Lung (tissue), 12 donors: Measurements from ENCODE around the gene TFDP1. TPM values are rescaled to one million over a fixed set of nuclear protein-coding genes. Genes with fewer than 3 reads are reported as not detected.

ENCODE experiments used
- ATAC-seq: fragments of 200-7000 bp; cut with Tn5 transposase; one replicate; pipeline ENCODE4 v1.9.1; 2020; ENCODE audit warnings: moderate number of reproducible peaks; ENCODE audit not compliant: insufficient read depth, low FRiP score
- DNase-seq, 3 donors: peaks; one replicate each; pipeline ENCODE4 v3.0.0-alpha.2; 2013 to 2017
- H3K27ac ChIP-seq, 2 donors: one replicate each; pipeline ENCODE4 v1.5.1; 2013; ENCODE audit warnings: mild to moderate bottlenecking in 2 of 2, moderate library complexity in 2 of 2, control low read depth in 1 of 2, inconsistent platforms in 1 of 2, low read depth in 1 of 2, low read length in 1 of 2
- H3K27me3 ChIP-seq, 3 donors: one replicate each; pipeline ENCODE4 v1.5.1; 2013; ENCODE audit warnings: low read length in 2 of 3; ENCODE audit not compliant: control insufficient read depth in 3 of 3, insufficient read depth in 3 of 3
- H3K36me3 ChIP-seq, 4 donors: one replicate each; pipeline ENCODE4 v1.5.1; 2013; ENCODE audit warnings: low read length in 4 of 4, mild to moderate bottlenecking in 1 of 4, moderate library complexity in 1 of 4; ENCODE audit not compliant: control insufficient read depth in 4 of 4, insufficient read depth in 4 of 4
- H3K4me1 ChIP-seq, 5 donors: one replicate each; pipeline ENCODE4 v1.5.1; 2013; ENCODE audit warnings: low read length in 5 of 5, mild to moderate bottlenecking in 2 of 5, moderate library complexity in 1 of 5; ENCODE audit not compliant: control insufficient read depth in 5 of 5, insufficient read depth in 5 of 5
- H3K4me3 ChIP-seq: one replicate; pipeline ENCODE4 v1.5.1; 2013; ENCODE audit warnings: mild to moderate bottlenecking, control low read depth, moderate library complexity
- H3K9ac ChIP-seq, 2 donors: one replicate each; pipeline ENCODE4 v1.5.1; 2013; ENCODE audit warnings: low read length in 2 of 2, control low read depth in 1 of 2; ENCODE audit not compliant: insufficient read depth in 1 of 2
- H3K9me3 ChIP-seq, 4 donors: one replicate each; pipeline ENCODE4 v1.5.1; 2013; ENCODE audit warnings: low read length in 3 of 4, mild to moderate bottlenecking in 1 of 4, moderate library complexity in 1 of 4; ENCODE audit not compliant: control insufficient read depth in 4 of 4, insufficient read depth in 3 of 4
- CTCF ChIP-seq: IDR thresholded peaks from 2 replicates; pipeline ENCODE4 v1.5.1; 2012; ENCODE audit warnings: mild to moderate bottlenecking; ENCODE audit errors: control extremely low read depth, extremely low read depth
- WGBS, 2 donors: extraction: QIAGEN DNeasy Blood & Tissue Kit; methylation state at CpG; one replicate each; pipeline ENCODE4 v1.1.7; 2013; 5-methylcytosine and 5-hydroxymethylcytosine counted together
- polyA plus RNA-seq, 2 donors: library from polyadenylated mRNA; stranded (reverse); fragments of 200-250 nt; gene quantifications; one replicate each; pipeline ENCODE4 v1.2.1, GENCODE V29; 2013
- total RNA-seq, 2 donors: library from RNA; depleted of rRNA in 1 of 2; stranded (reverse); fragments of >200 nt in 1 of 2; gene quantifications; one replicate each; pipeline ENCODE4 v1.2.1, GENCODE V29; 2014 to 2021
- donor health status: control.
- donor health status: control.
- donor health status: Bipolar disorder and iron deficiency.
- donor health status: healthy.
- donor health status: DM: yes; HTN: yes; CAD: no.

TFDP1 gene
- total and polyA plus RNA-seq, 4 donors: 19.6 to 44.2 (median 40.3) TPM

- H3K36me3 ChIP-seq: peaks cover 0 to 28% (median 21%) of the 10 kb centered on the region in 4 donors
- DNase-seq: no peak
These were observed 45.4 kb upstream of the TFDP1 start for GRCh38 chr13:113539176-113539575.

GRCh38 chr13:113539822-113540221 is 44.7 kb upstream of the TFDP1 start:
- Histone ChIP-seq H3K9ac (no peak overlapping the region), H3K4me3 (no peak overlapping the region), H3K27ac (no peak overlapping the region), H3K27me3 (peaks cover 0 to 7% (median 0%) of the 10 kb centered on the region in 3 donors), H3K4me1 (no peaks in the 10 kb centered on the region), H3K36me3 (peaks cover 0 to 26% (median 19%) of the 10 kb centered on the region in 4 donors), H3K9me3 (peaks cover 0 to 6% (median 2%) of the 10 kb centered on the region in 4 donors)
- DNase-seq (no peak), ATAC-seq (no peak)
- no peak for TF ChIP-seq CTCF
- WGBS, 2 donors: 79 to 92% methylated on average over 15 of the region's 15 CpGs

More at GRCh38 chr13:113539176-113539575, 45.4 kb upstream of the TFDP1 start:
- no peak overlapping the region for H3K9ac ChIP-seq
- ATAC-seq: no peak
- peaks cover 0 to 7% (median 0%) of the 10 kb centered on the region in 3 donors for H3K27me3 ChIP-seq
- no peak overlapping the region for H3K27ac ChIP-seq
- 93 to 94% methylated on average over 18 of the region's 18 CpGs for WGBS, 2 donors
- peaks cover 0 to under 1% (median 0%) of the 10 kb centered on the region in 5 donors for H3K4me1 ChIP-seq
- no peak for TF ChIP-seq CTCF
- no peak overlapping the region for H3K4me3 ChIP-seq
- peaks cover 0 to 6% (median 2%) of the 10 kb centered on the region in 4 donors for H3K9me3 ChIP-seq

- peaks cover 0 to 7% (median 0%) of the 10 kb centered on the region in 3 donors for H3K27me3 ChIP-seq
- H3K4me1 ChIP-seq: peaks cover 0 to 2% (median 0%) of the 10 kb centered on the region in 5 donors
- no peak overlapping the region for H3K9ac ChIP-seq
- H3K27ac ChIP-seq: no peak overlapping the region
- ATAC-seq (no peak), DNase-seq (no peak)
- peaks cover 0 to 6% (median 2%) of the 10 kb centered on the region in 4 donors for H3K9me3 ChIP-seq
- peaks cover 0 to 26% (median 17%) of the 10 kb centered on the region in 4 donors for H3K36me3 ChIP-seq
- H3K4me3 ChIP-seq: no peak overlapping the region
- WGBS, 2 donors: 90 to 91% methylated on average over 10 of the region's 10 CpGs
- TF ChIP-seq CTCF: no peak
These were observed 44.0 kb upstream of the TFDP1 start for GRCh38 chr13:113540523-113540922.
